Stimulated activated CD4-positive, alpha-beta T cell treated with anti-CD3 and anti-CD28 coated beads, Interleukin-4, amount 100 ng/mL, for 1 hour (primary cell): Measurements from ENCODE around the gene JUN.

Experiments
- DNase-seq: peaks from one replicate; pipeline ENCODE4 v3.0.0-alpha.2; 2020

JUN gene

DNA sequence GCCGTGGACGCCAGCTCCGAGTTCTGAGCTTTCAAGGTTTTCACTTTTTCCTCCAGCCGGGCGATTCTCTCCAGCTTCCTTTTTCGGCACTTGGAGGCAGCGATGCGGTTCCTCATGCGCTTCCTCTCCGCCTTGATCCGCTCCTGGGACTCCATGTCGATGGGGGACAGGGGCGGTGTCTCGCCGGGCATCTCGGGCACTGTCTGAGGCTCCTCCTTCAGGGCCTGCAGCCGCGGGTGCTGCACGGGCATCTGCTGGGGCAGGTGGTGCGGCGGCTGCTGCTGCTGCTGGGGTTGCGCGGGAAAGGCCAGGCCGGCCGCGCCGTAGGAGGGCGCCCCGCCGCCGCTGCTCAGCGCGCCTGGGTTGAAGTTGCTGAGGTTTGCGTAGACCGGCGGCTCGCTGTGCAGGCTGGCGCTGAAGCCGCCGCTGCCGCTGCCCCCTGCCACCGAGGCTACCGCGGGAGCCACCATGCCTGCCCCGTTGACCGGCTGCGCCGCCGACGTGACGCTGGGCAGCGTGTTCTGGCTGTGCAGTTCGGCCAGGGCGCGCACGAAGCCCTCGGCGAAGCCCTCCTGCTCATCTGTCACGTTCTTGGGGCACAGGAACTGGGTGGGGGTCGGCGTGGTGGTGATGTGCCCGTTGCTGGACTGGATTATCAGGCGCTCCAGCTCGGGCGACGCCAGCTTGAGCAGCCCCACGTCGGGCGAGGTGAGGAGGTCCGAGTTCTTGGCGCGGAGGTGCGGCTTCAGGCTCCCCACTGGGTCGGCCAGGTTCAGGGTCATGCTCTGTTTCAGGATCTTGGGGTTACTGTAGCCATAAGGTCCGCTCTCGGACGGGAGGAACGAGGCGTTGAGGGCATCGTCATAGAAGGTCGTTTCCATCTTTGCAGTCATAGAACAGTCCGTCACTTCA lies 1.4 kb downstream of the JUN start:
- DNase-seq = peak; percentile 62

DNA sequence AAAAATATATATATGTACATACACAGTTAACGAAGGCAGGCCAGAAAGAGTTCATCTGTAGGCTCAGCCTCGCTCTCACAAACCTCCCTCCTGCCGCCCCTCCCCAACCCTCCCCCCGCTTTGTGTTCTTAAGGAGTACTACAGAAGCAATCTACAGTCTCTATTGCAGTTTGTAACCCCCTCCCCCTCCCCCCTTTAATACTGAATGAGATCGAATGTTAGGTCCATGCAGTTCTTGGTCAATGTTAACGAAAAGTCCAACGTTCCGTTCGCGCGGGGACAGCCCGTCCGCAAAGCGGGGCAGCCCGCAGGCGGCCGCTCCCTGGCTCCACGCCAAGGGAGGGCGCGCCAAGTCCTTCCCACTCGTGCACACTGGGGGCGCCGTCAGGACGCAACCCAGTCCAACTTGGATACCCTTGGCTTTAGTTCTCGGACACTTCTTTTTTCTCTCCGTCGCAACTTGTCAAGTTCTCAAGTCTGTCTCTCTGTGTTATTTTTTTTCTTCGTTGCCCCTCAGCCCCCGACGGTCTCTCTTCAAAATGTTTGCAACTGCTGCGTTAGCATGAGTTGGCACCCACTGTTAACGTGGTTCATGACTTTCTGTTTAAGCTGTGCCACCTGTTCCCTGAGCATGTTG lies 2.2 kb downstream of the JUN start:
- DNase-seq = peak; percentile 37

DNA sequence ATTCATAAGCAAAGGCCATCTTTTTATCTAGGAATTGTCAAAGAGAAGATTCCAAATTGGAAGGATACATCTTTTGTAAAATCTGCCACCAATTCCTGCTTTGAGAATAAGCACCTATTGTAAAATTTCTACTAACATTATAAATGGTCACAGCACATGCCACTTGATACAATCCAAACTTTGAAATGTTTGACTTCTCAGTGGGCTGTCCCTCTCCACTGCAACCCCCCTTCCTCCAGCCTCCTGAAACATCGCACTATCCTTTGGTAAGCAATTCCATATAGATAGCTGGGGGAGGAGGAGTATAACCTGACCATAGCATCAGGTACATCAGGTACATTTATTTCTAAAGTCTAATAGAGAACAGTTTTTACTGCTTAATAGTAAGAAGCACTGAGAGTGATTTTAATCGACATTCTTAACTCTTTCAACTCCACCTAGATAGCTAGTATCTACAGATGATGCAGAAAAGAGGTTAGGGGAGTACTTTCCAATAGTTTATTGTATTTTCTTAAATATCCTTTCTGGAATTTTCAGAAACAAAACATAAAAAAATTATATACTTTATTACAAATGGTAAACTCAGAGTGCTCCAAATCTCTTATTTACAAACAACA lies 2.9 kb downstream of the JUN start:
- DNase-seq = no peak

DNA sequence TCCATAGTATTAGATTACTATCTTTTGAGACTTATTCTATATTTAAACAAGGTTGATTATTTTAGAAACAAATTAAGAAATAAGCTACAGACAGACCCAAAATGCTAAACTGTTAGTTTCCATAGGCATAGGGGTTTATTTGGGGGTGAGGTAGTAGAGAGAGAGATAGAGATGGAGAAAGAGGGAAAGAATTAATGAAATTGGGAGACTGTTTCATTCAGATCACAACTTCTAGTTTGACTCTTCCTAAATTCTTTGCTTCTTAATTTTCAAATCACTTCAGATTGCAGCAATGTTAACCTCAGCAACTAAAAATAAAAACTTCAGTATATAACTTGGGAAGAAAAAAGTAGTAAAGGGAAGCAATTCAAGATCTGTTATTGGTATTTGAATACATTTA lies 3.4 kb downstream of the JUN start:
- no peak for DNase-seq

DNA sequence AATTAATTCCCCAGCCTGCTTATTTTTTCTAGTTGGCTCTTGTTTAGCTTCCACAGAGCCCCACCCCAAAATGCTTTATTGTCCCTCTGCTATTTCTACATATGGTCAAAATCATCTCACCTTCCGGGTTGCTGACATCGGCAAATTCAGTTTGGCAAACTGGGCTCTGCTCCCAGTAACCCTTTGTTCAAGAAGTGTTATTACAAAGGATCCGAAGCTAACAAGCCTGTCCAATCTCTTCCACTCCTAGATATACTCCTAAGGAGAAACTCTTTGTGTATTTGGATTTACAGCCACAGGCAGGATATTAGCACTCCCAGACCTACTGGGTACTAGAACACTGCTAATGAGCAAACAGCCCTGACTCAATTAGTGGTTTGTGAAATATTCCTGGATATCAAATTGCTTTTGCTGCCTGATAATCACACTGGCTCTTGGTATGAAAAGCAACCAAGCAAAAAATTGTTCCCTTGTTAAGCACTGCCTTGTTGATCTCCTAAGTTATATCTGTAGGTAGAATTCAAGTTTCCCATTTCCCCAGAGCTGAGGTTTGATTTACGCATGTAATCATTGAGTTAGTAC lies 4.0 kb downstream of the JUN start:
- DNase-seq = no peak

DNA sequence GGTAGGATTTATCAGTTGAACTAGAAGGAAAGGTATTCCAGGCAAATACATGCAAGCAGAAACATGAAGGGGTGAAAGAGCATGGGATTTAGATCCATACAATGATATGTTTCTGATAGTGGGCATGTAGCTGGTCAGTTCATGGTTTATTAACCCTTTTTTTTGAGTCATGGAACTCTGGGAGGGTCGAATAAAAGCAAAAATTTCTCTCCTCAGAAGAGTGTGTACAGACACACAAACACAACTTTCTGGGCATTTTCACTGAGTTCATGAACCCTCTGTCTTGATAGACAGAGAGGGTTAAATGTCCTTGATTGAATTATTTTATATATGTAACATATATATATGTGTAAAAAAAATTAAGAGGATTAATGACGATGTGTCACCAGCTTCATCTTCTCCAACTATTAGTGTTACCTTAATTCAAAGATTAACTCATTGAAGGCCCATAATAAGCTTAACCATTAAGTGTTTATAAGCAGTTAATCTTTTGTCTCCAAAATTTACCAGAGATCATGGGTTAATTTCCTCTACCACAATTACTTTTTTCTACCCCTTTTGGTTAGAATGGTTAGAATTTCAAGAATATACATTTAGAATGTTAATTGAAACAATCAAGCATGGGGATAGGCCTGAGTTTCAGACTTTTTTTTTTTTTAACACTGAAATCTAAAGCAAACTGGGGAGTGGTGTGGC lies 4.6 kb downstream of the JUN start:
- no peak for DNase-seq

DNA sequence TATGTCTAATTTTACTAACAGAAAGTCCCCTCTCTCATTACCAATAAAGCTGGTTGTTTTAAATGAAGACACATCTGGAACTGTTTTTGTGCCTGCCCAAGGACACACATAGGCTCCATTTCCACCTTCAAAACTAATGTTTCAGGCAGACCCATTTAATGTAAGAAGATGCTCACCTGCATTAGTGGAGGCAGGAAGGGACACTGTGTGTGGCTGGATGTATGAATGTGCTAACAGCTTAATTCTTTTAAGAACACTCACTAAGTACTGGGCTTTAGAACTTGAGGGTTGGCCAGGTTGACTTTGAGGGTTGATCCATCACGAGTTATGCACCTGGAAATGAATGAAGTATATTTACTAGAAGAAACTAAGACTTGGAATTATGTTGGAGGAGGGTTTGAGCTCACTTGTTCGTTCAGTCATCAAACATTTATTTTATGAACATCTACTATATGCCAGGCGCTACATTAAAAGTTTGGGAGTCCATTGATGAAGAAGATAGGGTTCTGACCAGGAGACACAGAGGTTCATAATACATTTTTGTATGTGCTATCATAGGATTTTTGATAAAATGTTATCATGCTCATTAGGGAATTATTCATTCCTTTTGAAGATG lies 5.4 kb downstream of the JUN start:
- no peak for DNase-seq

DNA sequence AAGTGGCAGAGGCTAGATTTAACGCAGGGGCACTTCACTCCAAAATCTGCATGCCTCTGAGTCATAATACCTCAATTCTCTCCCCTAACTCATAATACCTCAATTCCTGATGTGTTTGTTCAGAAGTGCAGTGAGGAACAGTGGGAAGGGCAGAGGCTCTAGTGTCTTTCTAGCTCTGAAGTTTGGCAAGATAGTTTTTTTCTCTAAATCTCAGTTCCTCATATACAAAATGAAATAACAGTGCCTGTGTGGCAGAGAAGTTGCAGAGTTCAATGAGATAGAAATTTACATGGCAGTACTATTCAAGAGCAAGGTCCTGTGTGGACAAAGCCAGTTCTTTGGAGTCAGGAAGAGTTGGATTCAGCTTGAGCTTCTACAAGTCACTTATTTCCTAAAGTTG lies 9.8 kb downstream of the JUN start:
- DNase-seq = no peak

DNA sequence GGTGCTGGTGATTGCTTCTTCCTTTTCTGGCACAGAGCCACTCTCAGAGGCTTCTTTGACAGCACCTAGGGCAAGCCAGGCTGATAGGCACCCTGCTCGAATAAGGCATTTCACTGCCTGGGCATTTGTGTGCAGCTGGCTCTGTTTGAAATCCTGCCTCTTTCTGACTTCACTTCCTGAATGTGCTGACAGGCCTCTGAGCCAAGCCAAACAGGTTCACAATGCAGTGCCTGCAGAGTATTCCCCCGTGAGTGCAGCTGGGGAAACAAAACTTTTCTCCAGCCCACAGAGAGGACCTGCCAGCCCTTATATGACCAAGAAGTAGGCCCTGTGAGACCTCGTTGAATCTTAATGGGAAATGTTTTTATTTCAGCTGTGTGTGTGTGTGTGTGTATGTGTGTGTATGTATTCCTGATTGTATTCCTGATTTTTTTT lies 10.4 kb downstream of the JUN start:
- DNase-seq = no peak

DNA sequence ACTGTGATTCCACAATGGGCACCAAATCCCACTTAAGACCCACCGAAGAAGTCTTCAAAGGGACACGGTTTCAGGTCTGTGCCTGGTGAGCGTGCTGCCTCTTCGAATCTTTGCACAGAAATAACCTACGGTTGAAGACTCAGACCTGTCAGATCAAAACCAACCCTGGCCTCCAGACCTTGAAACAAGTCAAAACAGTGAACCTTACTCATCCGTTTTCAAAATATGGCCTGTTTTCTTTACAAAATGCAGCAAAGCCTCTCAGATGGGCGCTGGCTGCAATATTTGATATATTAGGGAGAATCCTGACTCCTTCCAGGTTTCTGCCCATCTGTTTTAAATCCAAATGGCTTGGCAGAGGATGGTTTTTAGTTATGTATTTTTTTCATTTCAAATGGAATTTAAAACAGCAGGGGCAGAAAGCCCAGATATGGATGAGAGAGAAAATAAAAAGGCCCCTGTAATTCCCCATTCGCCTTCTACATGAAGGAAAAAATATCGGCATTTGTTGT lies 14.0 kb downstream of the JUN start:
- DNase-seq = no peak

DNA sequence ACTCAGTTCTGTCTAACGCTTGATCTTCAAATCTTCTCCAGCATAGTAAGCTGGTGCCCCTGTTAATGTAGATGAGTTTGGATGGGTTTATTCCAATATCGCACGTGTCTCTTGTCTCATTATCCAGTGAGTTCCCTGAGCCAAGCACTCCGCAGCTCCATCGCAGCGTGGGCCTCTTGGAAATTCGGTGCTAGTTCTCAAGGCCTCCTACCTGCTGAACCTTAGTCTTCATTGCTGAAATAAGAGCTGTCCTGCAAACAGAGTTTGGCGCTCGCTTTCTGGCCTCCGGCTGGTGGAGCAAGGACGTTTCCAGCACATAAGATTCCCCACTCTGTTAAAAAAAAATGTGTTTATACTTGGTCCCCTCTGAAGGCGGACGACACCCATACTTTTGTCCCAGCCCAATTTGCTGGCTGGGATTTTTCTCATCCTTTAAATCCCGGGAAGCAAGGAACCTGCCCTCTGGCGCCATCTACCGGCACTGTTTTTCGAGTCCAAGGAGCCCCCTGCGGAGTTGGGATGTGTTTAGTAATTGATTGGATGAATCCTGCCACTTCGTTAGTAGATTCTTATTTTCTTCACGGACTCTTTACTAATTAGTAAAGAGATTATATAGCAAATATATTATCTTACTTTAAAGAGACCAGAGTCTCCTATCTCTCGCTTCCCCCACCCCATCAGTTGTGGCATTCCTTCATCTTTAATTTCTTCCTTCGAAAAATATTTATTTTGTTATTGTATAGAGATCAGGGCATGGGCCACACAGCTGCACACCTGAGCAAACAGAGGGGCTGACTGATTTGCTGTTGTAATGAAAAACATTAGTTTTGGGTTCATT lies 14.7 kb downstream of the JUN start:
- peak; percentile 39 for DNase-seq

DNA sequence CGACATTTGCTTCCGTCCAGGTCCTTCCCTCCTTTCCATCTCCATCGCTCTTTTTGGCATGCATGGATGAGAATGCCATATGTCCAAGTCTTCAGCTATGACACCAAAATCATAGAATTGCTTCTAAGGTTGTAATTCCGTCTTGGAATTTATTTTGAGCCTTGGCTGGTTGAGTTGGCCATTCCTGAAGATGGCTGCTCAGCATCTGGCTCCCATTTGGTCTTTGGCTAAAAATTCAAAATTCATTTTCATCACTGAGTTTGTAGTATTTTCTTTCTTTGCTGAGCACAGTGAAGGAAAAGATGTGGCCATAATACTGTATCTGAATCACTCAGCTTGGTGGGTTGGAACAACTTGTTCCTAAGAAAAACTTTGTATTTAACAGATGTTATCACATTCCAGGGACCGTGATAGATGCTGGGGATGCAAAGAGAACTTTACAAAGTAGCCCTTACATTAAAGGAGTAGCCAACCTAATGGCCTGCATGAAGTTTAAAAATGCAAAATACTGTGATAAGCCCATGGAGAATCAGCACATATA lies 15.6 kb downstream of the JUN start:
- no peak for DNase-seq

DNA sequence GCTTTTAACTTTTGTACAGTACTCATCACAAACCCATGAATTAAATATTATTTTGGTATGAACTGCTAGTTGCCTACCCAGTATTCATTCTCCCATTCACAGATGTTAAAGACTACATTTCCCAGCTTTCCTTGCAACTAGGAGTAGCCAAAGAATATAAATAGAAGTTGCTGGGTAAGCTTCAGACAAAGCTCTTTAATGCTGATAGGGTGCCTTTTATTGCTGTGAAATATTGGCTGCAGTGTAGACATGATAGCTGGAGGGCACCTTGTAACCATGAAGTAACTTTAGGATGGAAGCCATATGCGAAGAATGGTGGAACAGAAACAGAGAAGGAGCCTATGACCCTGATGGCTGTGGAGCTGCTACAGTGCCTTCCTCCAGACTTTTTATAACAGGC lies 16.7 kb downstream of the JUN start:
- no peak for DNase-seq

DNA sequence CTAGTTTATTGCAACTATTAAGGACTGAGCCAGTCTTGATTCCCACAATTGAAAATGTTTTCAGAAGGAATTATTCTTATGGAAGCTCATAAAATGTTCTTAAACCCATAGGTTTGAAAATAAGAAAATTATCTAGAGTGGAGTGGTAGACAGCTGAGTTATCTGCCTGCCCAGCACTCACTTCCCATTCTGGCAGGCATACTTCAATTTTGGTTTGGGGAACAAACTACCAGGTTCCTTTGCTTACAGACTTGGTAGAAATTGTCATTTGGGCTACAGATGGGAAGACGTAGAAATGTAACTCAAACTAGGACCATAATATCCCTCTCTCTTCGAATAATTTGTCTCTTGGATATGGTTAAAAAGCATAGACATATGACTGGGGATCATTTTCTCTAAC lies 18.4 kb downstream of the JUN start:
- no peak for DNase-seq

DNA sequence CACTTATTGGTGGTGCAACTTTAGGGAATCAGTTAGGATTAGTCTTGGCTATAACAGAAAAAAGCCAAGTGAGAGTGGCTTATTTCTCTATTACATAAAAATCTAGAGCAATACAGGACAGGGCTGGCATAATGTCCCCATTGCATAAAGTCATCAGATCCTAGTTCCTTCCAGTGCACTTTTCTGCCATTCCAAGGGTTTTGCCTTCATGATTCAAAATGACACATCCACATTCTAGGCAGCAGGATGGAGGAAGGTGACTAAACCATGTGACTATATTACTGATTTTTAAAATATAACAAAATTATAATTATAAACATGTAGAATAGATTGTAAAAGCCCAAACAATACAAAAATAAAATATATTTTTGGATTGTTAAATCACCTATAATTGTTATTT lies 18.8 kb downstream of the JUN start:
- no peak for DNase-seq

DNA sequence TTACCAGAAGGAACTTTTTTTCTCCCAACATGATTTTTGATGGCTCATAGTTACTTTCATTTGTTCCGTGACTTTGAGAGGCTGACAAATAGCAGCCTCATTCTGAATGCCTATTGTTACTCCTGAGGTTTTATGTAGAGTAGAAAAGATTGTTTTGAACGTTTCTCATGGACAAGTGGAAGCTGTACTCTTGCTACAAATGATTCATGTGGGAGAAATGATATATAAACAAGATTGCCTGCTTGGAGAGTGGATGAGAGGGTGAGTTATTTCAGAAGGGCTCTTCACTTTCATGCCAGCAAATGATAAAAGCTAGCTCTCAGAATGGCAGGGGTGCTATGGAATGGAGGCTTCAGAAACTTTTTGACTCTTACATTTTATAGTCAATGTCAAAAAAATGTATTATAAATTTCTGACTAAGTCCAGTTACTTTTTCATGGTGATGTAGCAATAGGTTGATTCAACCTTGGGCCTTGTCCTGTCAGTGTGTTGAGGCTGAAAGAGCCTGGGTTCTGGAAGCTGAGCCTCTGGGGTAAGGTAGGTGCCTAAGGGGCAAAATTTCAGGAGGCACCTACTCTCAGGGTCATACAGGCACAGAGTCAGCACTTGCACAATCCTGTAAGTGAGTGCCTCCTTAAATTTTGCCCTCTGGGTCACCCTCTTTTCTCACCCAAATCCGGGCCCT lies 19.4 kb downstream of the JUN start:
- DNase-seq = no peak

DNA sequence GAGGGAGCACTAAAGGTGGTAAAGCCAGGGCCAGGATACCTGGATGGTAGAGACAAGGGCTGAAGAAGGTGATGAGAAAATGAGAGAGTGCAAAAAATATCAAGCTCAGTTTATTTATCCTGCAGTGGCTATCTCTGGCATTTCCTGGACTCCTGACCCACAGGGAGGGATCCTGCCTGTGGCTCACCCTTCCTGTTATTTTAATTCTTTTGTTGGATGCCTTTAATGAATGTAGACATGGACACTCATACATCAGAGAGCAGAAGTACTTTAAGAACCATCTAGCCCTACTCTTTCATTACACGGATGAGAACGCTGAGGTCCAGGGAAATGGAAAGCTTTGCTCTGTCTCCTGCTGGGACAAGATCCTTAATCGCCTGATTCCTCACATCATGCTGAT lies 20.6 kb downstream of the JUN start:
- no peak for DNase-seq

DNA sequence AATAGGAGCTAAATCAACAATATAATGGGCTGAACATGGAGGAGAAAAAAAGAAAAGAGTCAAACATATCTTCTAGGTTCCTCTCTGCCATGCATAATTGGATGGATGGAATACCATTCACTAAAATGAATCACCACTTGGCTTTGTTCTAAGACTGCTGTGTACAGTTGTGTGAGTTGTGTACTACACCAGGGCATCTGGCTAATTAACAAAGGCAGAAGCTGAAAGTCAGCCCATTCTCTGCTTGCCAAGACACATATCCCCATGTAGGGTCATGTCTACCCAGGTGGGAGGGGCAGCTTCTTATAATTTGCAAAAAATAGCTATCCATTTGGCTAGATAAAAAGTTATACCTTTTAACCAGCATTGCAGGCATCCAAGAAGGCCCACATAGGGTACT lies 21.0 kb downstream of the JUN start:
- DNase-seq = no peak

DNA sequence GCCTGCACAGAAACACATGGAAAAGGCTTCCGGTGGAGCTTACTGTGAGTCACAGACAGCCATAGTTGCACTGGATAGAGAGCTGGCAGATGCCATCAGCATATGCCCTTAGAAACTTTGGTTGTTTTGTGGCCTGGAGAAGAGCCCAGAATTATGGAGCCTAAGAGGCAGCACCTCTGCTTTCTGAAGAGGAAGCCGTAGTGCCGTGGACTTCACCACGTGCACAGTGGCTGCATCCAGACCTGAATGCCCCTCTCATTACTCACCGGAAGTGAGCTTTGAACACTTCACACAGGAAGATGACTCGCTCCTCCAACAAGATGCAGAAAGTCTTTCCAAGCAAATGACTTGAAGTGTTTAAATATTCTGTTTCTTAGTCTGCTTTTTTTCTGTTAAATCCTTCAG lies 28.4 kb downstream of the JUN start:
- peak; percentile 31 for DNase-seq

DNA sequence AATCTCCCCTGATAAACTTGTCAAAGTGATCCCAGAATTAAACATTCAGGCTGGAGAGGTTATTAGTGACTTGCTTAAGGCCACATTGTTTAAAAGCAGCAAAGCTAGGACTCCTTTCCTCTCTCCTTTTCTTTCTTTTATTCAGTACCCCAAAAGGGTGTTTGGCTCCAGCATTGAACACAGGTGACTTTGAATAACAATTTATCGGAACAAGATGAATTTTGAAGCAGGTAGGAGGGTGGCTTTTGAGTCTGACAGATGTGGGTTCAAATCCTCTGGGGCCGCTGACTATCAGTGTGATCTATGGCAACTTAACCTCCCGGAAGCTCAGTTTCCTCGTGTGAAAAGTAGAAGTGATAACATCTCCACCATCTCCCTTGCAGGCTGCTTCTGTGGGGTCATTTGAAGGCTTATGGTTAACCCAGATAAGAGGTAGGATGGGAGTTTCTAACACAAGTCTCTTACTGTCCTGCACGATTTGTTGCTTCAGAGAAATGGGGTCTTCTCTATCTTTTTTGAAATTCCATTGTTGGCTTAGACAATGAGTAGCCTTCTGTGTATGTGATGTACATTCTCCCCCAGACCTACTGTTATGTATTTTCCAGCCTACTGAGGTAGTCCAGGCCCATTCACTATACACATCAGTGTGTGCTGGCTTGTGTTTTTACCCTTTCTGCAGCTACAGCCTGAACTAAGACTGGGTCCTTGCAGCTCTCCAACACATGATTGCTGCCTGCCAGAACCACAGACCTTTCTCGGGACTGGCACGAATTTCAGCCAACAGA lies 29.0 kb downstream of the JUN start:
- no peak for DNase-seq
